HG03575 (cell line): ENCODE data around the gene NAA16.

Experiments
- ATAC-seq: cut with Tn5 transposase; IDR thresholded peaks from one replicate; pipeline ENCODE4 v1.9.1; 2021; ENCODE audit not compliant: unreplicated experiment, insufficient number of reproducible peaks, low FRiP score; ENCODE audit errors: extremely low read depth

The NAA16 gene

GRCh38 chr13:41426047-41426446, 115.0 kb downstream of the NAA16 start:
- ATAC-seq, result no peak
